HG03139 (cell line): ENCODE data around the gene PRKCE.

Source experiments
- ATAC-seq: cut with Tn5 transposase; IDR thresholded peaks from one replicate; pipeline ENCODE4 v1.9.1; 2021; ENCODE audit not compliant: unreplicated experiment

PRKCE gene

DNA sequence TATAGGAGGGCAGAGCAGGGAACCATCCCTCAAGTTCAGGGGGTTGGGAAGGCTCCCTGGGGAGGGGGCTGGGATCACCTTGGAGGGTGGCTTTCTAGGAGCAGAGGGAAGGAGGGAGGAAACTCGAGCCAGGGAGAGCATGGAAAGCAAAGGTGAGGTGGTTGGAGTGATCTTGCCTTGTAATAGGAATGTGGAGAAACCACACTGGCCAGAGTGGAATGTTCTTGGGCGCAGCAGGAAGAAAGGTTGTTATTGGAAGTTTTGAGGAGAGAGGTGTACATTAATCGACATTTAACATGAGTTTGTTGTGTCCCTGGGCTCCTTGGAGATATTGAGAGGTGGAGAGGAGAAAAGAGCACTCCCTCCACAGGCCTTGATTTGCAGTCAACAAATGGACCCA, 272.2 kb downstream of the PRKCE start:
- ATAC-seq = no peak

DNA sequence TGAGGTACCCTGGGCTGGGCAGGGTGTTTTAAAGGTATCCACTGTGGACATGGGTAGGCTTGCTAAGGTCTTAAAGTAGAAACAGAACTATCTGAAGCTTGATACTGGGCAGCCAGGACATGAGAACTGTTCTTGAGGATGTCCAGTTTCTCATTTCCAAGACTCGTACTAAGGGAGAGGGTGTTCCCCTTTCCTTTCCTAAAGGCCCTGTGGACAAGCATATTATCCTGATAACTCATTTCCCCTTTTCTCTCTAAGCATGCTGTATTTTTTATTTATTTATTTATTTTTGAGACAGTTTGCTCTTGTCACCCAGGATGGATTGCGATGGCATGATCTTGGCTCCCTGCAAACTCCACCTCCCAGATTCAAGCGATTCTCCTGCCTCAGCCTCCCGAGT, 273.6 kb downstream of the PRKCE start:
- ATAC-seq = no peak

DNA sequence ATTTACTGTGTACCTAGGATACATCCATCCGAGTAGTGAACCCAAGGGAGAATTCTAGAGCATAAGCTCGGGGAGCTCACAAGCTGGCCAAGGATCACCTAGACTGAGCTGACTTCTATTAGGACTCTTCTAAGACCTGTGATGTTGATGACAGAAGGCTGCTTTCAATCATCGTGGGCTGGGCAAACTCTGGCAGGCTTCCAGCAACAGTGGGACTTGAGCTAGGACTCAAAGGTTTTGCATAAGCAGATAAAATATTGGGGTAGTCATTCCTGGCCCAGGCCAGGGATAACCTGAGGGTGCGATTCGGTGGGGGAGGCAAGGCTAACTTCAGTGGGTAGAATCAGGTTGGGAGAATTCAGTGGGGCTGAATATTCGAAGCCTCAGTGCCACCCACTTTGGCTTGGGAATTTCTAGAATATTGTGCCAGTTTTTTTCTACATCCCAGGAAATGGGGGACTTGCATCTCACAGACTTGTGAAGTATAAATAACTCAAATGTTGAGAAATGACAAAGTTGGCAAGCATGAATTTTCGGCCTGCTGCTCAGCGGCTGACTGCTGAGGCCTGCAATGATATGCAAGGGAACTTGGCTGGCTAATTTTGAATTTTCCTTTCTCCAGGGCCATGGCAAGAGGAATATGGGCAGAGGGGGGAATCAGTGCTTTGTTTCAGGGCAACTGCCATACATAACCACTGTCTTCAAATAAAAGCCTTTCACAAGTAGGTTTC, 274.3 kb downstream of the PRKCE start:
- no peak for ATAC-seq

GRCh38 chr2:45928946-45929345, 277.5 kb downstream of the PRKCE start:
- no peak for ATAC-seq

GRCh38 chr2:45929674-45930395, 278.4 kb downstream of the PRKCE start:
- no peak for ATAC-seq

DNA sequence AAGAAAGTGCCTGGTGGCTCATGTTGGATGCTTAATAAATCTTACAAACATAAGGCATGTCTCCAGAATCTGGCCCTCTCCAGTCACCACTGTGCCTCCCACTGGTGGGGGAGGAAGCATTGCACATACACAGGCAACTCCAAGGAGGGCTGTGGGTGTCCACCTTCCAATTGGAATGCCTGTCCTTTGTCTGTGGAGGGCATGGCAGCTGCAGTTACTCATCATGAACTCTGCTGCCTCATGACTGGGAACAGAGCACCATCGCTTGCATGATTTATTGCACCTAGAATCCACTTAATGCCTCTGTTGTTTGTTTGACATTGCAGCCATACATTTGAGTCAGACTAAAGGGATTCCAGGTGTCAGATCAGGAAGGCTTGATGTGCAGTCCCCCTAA, 278.9 kb downstream of the PRKCE start:
- no peak for ATAC-seq

DNA sequence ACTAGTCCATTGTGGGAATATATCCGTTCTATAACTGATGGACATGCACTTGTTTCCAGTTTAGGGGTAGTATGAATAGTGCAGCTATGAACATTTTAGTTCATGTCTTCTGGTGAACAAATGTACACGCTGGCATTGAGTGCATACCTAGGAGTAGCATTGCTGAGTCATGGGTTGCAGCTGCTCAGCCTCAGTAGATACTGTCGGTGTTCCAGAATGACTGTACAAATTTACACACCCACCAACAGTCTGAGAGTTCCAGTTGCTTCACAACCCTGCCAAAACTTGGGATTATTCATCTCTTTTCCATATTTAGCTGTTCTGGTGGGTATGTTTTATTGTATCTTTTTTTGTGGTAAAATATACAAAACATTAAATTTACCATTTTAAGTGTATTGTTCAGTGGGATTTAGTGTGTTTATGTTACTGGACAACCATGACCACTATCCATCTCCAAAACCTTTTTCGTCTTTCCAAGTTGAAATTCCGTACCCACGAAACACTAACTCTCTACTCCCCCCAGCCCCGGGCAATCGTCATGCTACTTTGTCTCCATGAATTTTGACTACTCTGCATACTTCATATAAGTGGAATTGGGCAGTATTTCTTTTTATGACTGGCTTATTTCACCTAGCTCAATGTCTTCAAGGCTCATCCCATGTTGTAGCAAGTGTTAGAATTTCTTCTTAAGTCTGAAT, 281.0 kb downstream of the PRKCE start:
- ATAC-seq = no peak

- ATAC-seq = no peak
Measured at GRCh38 chr2:45935791-45936622, 284.5 kb downstream of the PRKCE start.

GRCh38 chr2:45936623-45936979, 285.1 kb downstream of the PRKCE start:
- ATAC-seq = no peak

DNA sequence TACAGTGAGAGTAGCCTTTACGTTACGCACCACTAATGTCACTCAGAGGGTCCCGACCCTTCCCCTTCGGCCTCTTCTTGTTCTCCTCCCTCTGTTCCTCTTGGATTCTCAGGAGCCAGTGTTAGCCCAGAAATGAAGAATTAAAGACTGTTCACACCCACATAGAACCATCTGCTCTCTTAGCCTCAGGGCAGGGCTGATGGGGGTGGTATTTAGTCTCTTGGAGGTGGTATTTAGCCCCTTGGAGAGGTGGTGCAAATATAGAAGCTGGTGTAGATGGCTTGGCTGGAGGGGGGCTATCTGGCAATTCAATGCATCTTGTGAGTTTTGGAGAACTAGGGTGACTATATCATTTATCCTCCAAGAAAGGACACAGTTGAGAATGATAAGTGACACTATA, 286.5 kb downstream of the PRKCE start:
- no peak for ATAC-seq

- ATAC-seq = no peak
Measured at GRCh38 chr2:45938649-45939511, 287.4 kb downstream of the PRKCE start.

DNA sequence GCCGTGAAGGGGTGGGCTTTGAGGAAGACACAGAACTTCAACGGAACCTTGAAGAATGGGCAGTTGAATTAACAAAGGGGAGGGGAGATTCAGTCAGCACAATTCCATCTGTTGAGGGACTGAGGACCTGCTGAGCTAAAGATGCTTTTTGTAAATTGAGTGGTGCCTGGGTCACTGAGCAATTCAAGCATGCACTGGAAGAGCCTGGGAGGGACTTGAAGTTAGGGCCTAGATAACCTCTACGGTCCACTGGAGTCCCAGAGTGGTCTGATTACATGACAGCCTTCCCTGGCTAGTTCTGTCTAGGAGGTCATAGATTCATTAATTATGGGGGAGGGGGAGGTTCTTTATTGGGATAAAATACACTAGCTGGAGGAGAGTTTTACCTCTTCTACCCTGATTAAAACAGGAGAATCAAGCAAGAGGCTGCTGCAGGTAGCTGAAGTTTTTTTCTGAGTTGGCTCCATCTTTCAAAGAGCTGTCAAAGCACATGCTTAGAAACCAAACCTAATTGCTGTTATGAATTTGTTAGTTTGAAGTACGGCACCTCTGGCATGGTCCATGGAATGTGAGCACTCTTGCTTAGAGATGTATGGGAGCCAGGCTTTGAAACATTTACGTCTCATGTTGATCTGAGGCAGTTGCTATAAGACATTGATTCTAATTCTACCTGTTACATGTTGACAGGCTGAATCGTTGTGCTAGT, 290.2 kb downstream of the PRKCE start:
- ATAC-seq = no peak

GRCh38 chr2:45942237-45942738, 290.8 kb downstream of the PRKCE start:
- ATAC-seq = no peak

DNA sequence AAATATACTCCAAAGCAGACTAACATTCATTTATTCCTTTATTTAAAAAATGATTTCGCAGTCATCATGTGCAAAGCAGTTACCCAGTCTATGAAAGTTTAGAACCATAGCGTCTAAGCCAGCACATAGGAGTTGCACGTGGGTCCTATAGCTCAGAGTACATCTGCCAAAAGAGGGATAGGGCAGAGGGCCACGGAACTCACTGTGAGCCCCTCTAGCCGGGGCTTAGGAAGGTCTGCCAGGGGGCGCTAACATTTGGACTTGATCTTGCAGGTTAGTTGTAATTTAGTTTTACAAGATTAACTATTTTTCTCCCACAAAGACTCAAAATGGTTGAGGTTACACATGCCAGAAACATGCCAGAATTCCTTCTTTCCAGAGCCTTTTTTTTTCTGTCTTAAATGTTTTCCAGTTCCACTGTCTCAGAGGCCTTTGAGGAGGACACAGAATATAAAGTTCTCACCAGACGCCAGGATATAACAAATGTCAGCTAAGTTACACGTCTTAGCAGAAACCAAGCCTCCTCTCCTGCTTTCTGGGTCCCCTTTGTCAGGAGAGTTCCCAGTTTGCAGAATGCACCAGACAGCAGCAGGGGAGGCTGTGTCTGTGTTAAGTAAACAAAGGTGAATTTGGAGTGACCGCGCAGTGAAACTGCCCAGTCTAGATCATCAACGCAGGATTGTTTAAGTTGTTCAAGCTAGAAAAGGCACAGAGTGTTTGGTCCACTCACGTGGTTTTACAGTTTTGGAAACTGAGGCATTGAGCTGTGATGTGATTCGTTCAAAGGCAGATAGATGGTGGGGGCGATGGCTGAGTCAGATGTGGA, 292.0 kb downstream of the PRKCE start:
- ATAC-seq = no peak

GRCh38 chr2:45944074-45944473, 292.6 kb downstream of the PRKCE start:
- no peak for ATAC-seq

- ATAC-seq = no peak
Measured at GRCh38 chr2:45945302-45945717, 293.8 kb downstream of the PRKCE start.

DNA sequence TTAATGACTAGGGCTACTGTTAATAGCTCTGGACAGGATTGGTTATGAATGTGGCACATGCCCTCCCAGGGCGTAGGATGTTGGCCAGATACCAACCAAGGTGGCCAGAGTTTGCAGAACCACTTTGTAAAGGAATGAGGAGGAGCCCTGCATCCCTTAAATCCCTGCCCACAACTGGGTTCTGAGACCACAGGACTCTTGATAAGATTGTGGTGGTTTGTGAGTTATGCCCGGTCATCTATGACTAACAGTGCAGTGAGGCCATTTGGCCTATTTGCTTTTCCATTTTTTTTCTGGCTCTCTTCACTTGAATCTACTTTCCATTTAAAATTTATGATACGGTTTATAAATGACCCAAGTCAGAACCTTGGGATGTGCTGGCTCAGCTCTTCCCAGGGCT, 294.5 kb downstream of the PRKCE start:
- ATAC-seq = no peak

DNA sequence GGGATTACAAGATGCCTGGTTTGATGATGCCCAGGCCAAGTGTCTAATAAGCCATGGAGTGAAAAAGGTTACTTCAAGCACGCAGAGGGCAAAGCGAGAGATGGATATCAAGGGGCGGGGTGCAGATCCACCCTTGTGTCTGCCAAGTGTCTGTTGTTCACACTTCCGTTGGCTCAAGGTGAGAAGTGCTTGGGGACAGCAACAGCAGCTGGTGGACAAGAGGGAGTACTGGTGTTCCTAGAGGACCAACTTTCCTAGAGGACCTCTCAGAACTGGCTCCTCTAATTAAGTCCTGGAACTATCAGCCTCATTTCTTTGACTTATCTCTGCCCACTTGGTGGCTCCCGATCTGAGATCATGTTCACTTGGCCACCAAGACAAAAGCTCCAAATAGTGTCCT, 299.1 kb downstream of the PRKCE start:
- no peak for ATAC-seq
